ENCODE measurements around the gene CD34.

CD34 gene

DNA sequence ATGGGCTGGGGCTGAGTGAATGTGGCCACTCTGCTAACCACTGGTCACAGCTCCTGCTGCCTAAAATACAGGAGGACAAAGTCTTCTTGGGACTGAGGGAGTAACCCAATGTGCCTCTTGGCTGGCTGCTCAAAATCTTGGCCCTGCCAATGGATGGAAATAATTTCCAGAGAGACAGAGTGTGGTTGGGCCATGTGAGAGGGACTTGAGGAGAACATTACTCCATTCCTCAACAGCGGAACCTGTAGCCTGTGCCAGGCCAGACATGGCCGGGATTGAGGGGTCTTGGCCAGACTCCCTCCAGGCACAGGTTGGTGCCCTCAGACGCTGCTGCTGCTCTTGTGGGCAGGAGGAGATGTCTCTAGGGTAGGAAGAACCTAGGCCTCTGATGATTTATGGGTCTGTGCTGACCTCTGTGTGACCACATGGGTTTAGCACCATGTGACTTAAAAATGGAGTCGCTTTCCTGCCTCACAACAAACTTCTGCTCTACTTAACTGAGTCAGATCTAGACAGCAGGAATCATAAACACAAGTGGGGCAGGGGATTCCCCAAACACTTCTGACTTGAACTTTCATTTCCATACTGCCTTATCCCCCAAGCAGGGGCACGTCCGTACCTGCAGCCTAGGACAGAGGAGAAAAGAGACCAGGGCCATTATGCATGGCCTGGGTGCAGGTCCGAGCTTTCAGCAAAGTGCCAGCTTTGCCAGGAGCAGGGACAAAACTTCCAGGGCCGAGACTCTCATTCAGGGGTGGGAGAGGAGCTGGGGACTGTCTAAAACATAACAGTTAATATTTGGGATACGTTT is 79.2 kb downstream of the CD34 start:
- no peak for DNase-seq
- TF ChIP-seq CTCF (IDR thresholded peaks at IDR 0.05; ENCODE audit: low read depth, low read length) = no peak
- H3K36me3 ChIP-seq = peaks cover 16% of the 10 kb centered on the region
- H3K4me3 ChIP-seq (ENCODE audit: low read depth, low read length) = no peak overlapping the region
- no peaks in the 10 kb centered on the region for H3K27me3 ChIP-seq (ENCODE audit: insufficient read depth, low read depth, severe bottlenecking)
- no peaks in the 10 kb centered on the region for H3K9me3 ChIP-seq (ENCODE audit: severe bottlenecking)
- no peak overlapping the region for H3K27ac ChIP-seq
